Stimulated activated CD4-positive, alpha-beta T cell treated with anti-CD3 and anti-CD28 coated beads, TNF-alpha, amount 100 ng/mL, for 48 hours (primary cell): ENCODE results near the gene OR1E2.
"Not testable (repeated sequence)": the region's sequence is repeated elsewhere in the genome, so short reads cannot be mapped to it uniquely, and the experiment has no call there.

ENCODE experiments used
- DNase-seq, 3 donors: peaks; one replicate each; pipeline ENCODE4 v3.0.0-alpha.2; 2020; ENCODE audit warnings: low read depth in 3 of 3

OR1E2 gene, protein sequence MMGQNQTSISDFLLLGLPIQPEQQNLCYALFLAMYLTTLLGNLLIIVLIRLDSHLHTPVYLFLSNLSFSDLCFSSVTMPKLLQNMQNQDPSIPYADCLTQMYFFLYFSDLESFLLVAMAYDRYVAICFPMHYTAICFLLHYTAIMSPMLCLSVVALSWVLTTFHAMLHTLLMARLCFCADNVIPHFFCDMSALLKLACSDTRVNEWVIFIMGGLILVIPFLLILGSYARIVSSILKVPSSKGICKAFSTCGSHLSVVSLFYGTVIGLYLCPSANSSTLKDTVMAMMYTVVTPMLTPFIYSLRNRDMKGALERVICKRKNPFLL

DNA sequence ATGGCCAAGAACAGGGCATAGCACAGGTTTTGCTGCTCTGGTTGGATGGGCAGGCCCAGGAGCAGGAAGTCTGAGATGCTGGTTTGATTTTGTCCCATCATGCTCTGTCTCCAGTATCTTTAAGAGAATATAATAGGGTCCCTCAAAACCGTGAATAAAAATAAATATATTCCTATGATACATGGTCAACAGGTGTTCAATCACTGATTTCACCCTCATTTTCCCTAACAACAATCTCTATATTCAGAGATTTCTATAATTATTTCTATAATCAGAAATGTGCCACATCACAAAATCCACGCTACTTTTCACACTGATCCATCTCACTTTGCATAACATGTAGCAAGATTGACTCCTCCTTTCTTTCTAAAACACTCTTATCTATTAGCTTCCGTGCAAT is at the start of gene OR1E2:
TSS of gene OR1E2 (minus strand) at position 101 of the 400 bp plus-strand sequence. CDS start at position 101, 0 bp downstream.
- no peak for DNase-seq

- no peak for DNase-seq
Measured at GRCh38 chr17:3482852-3483251, 49.2 kb upstream of the OR1E2 start.

- no peak for DNase-seq
Measured at GRCh38 chr17:3479988-3480387, 46.3 kb upstream of the OR1E2 start.

- no peak for DNase-seq
Measured at GRCh38 chr17:3475812-3476610, 42.4 kb upstream of the OR1E2 start, which contains the start of gene ASPA. ASPA (plus strand) TSS chr17:3475997; CDS start chr17:3476160, 163 bp downstream.

GRCh38 chr17:3475251-3475685 is 41.6 kb upstream of the OR1E2 start:
- DNase-seq: no peak

DNA sequence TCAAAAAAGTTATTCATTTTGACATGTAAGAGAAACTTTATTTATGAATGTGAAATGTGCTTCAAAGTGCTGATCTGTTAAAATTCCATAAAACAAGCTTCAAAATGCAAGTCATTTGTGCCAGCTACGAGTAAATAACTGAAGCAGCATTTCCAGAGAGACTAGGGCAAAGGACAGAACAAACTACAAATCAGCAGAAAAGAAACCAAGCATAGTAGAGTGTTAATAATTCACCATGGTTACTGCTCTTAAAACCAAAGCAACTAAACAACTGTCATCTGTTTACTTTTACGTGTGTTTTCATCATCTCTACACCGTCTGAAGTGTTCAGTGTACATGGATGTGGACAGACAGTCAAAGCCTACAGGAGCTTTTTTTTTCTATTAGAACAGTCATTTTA is 40.6 kb upstream of the OR1E2 start:
- DNase-seq: no peak

- no peak for DNase-seq
Measured at GRCh38 chr17:3472137-3472536, 38.5 kb upstream of the OR1E2 start.

- DNase-seq: no peak
Measured at GRCh38 chr17:3471599-3471998, 38.0 kb upstream of the OR1E2 start, which contains the start of gene SPATA22. SPATA22 (minus strand) TSS chr17:3471819; CDS start chr17:3469325, 2,494 bp downstream.

- DNase-seq: no peak
Measured at GRCh38 chr17:3469529-3469928, 35.9 kb upstream of the OR1E2 start.

DNA sequence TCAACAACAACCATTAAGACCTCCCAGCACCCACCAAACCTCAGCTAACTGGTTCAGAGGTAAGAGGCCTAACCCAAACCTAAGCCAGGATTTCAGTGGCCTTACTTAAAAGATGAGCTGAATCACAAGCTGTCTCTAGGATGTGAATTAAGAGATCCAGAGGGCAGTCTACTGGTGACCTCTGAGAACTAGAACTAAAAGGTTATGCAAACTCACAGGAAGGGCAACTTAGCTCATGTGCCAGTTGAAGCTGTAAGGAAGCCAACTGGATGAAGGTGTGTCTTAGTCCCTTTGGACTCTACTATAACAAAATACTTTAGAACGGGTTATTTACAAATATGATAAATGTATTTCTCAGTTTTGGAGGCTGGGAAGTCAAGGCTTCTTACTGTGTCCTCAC is 32.7 kb upstream of the OR1E2 start:
- DNase-seq: not testable (repeated sequence)

- DNase-seq: no peak
Measured at GRCh38 chr17:3448059-3448665, 14.5 kb upstream of the OR1E2 start.

- no peak for DNase-seq
Measured at GRCh38 chr17:3447625-3448024, 14.0 kb upstream of the OR1E2 start.

GRCh38 chr17:3440451-3440850 is 6.8 kb upstream of the OR1E2 start:
- no peak for DNase-seq

DNA sequence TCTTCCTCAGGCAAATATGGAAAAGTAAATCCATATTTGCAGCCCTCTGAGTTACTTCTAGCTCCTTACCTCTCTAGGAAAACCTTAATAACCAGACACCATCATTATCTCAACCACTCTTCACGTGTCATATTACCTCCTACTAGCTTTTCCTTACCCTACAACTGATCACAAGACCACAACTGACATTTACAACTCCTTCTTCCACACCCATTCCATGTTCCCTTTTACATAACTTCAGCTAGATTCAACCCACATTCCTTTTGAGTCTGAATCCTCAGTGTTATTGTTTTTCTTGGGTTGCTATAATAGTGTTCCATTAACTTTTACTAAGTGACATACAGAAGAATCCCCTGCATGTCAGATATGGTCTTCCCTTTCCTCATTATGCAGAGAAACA is 4.7 kb upstream of the OR1E2 start:
- no peak for DNase-seq

GRCh38 chr17:3433215-3433614 is 426 bp downstream of the OR1E2 start:
- not testable (repeated sequence) for DNase-seq

DNA sequence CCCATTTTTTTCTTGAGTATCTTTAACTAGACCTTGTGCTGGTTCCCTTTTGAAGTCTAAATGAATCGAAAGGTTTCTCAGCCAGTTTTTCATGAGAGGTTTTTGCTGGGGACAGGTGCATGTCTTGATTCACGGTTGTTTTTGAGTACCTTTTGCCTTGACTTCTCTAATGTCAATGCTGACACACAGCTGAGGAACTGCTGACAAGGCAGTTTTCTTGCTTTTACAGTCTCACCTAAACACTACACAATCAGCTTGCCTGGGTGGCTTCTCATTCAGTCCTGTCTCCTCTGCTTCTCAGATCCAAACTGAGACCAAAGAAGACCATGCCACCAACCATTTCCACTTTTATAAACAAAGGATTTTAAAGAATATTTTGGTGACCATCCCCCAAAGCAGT is 15.4 kb downstream of the OR1E2 start:
- DNase-seq: no peak

- no peak for DNase-seq
Measured at GRCh38 chr17:3415610-3416009, 18.0 kb downstream of the OR1E2 start.

DNA sequence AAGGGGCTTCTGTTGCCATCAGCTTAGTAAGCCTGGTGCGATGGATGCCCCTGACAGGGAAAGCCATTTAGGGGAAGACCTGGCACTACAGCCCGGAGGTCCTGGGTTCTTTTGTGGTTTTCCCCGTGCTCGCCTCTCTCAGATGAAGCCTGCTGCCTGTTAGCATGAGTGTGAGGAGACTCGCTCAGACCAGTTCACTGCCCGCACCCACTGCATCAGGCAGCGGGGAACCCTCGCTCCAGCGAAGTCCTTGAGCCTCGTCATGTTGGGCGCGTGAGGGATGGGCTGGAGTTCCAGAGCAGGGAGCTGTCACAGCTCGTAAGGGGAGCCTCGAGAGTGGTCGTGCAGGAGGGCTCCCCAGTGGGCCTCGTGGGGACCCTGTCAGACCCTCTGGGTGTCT is 21.4 kb downstream of the OR1E2 start:
- DNase-seq: not testable (repeated sequence)

- DNase-seq: no peak
Measured at GRCh38 chr17:3411070-3411469, 22.6 kb downstream of the OR1E2 start, which contains the start of gene OR3A3. OR3A3 (plus strand) TSS chr17:3411370.

DNA sequence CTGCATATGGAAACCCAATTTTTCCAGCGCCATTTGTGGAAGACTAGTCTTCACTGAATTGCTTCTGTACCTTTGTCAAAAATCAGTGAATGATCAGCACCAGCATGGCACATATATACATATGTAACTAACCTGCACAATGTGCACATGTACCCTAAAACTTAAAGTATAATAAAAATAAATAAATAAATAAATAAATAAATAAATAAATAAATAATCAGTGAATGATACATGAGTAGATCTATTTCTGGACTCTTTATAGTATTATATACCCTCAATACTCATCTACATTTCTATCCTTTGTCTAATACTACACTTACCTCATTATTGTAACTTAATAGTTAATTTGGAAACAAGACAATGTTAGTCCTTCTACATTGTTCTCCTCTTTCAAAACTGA is 29.8 kb downstream of the OR1E2 start:
- DNase-seq: not testable (repeated sequence)

DNA sequence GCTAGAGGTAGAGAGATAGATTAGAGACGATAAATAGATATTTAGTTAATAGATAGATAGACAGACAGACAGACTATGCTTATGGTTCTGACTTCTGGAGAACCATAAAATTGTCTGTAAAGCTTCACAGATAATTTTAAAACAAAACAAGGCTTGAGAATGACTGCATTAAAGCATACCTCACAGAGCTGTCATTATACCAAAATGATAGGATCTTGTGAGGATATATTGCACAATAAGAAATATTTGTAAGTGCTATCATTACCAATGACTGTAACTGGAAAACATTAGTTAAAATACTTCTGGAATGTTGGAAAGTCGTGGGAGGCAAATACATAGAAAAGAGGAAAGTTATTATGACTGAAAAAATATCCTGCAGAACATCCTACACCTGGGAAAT is 31.9 kb downstream of the OR1E2 start:
- DNase-seq: no peak

DNA sequence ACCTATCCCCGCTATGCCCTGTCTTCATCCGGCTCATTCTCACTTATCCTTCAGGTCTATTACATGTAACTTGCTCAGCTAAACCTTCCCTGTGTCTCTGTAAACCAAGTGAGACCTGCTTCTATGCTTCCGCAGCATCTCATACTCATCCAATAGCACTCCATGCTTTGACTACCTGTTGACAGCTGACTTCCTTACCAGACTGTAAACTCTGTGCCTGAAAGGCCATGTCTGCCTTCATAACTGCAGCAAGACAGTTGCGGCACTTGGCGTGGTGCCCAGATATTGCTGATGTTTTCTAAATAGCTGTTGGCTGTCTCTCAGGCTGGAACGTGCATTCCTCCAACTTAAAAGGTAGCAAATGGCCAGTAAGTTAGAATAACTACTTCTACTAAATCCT is 33.6 kb downstream of the OR1E2 start:
- DNase-seq: no peak
